ENCODE measurements around the gene RPL37. TPM values are rescaled to one million over a fixed set of nuclear protein-coding genes. Genes with fewer than 3 reads are reported as not detected.
"Not testable (repeated sequence)": the region's sequence is repeated elsewhere in the genome, so short reads cannot be mapped to it uniquely, and the experiment has no call there.

Gene RPL37
- total RNA-seq, 1 donor from 2014 or later: 2,223 TPM

- Mint-ChIP-seq H3K27ac (peak overlapping the region; percentile 0), H3K9me3 (no peaks in the 10 kb centered on the region), H3K4me3 (no peak overlapping the region), H3K27me3 (no peaks in the 10 kb centered on the region), H3K4me1 (peaks cover 34% of the 10 kb centered on the region), H3K36me3 (ENCODE audit: low read depth) (peaks cover 85% of the 10 kb centered on the region)
- ChIA-PET POLR2A (interaction anchor here (1.4 kb wide), 1 partner anchor 31 kb away, joined by 3 read pairs; the partner anchor contains the start of gene PRKAA1), CTCF (no interaction called here)
- no peak for TF ChIP-seq CTCF (IDR thresholded peaks at IDR 0.05)
- no peak for ATAC-seq (ENCODE audit: low read depth)
- DNase-seq: no peak
- intact Hi-C loops (cut with micrococcal nuclease): no loop called here
Observed at GRCh38 chr5:40828690-40829661, 6.0 kb downstream of the RPL37 start.

GRCh38 chr5:40828021-40828631 is 6.9 kb downstream of the RPL37 start:
- H3K4me3 Mint-ChIP-seq: no peak overlapping the region
- ChIA-PET POLR2A (no interaction called here), CTCF (no interaction called here)
- ATAC-seq (ENCODE audit: low read depth) (no peak), DNase-seq (no peak)
- intact Hi-C loops (cut with micrococcal nuclease): no loop called here
- H3K27ac Mint-ChIP-seq: no peak overlapping the region
- no peaks in the 10 kb centered on the region for H3K27me3 Mint-ChIP-seq
- no peaks in the 10 kb centered on the region for H3K9me3 Mint-ChIP-seq
- no peak for TF ChIP-seq CTCF (IDR thresholded peaks at IDR 0.05)
- H3K4me1 Mint-ChIP-seq: peaks cover 26% of the 10 kb centered on the region
- peaks cover 77% of the 10 kb centered on the region for H3K36me3 Mint-ChIP-seq (ENCODE audit: low read depth)

GRCh38 chr5:40827188-40827977 is 7.6 kb downstream of the RPL37 start:
- Mint-ChIP-seq H3K36me3 (ENCODE audit: low read depth) (peaks cover 69% of the 10 kb centered on the region), H3K27me3 (no peaks in the 10 kb centered on the region), H3K27ac (no peak overlapping the region), H3K4me1 (peaks cover 18% of the 10 kb centered on the region), H3K4me3 (no peak overlapping the region), H3K9me3 (no peaks in the 10 kb centered on the region)
- POLR2A ChIA-PET: no interaction called here
- CTCF ChIA-PET: no interaction called here
- TF ChIP-seq CTCF (IDR thresholded peaks at IDR 0.05): no peak
- DNase-seq: no peak
- intact Hi-C loops (cut with micrococcal nuclease): no loop called here
- no peak for ATAC-seq (ENCODE audit: low read depth)

GRCh38 chr5:40826489-40827187 is 8.4 kb downstream of the RPL37 start:
- intact Hi-C loops (cut with micrococcal nuclease): no loop called here
- DNase-seq: no peak
- peaks cover 62% of the 10 kb centered on the region for H3K36me3 Mint-ChIP-seq (ENCODE audit: low read depth)
- no peak for TF ChIP-seq CTCF (IDR thresholded peaks at IDR 0.05)
- H3K27me3 Mint-ChIP-seq: no peaks in the 10 kb centered on the region
- H3K9me3 Mint-ChIP-seq: no peaks in the 10 kb centered on the region
- POLR2A ChIA-PET: interaction anchor here (1.2 to 1.4 kb wide), 2 partner anchors 9 to 19 kb away, joined by 4 to 6 read pairs; partner anchors contain the start of gene RPL37
- peaks cover 11% of the 10 kb centered on the region for H3K4me1 Mint-ChIP-seq
- no peak overlapping the region for H3K27ac Mint-ChIP-seq
- CTCF ChIA-PET: no interaction called here
- H3K4me3 Mint-ChIP-seq: no peak overlapping the region
- no peak for ATAC-seq (ENCODE audit: low read depth)

- POLR2A ChIA-PET: interaction anchor here (1.2 to 1.4 kb wide), 2 partner anchors 10 to 18 kb away, joined by 4 to 6 read pairs; partner anchors contain the start of gene RPL37
- H3K27me3 Mint-ChIP-seq, CTCF ChIA-PET: not testable (repeated sequence)
Observed at GRCh38 chr5:40825461-40826043, 9.5 kb downstream of the RPL37 start.

More at GRCh38 chr5:40825461-40826043, 9.5 kb downstream of the RPL37 start:
- DNase-seq; H3K9me3 Mint-ChIP-seq; ATAC-seq (ENCODE audit: low read depth); H3K27ac Mint-ChIP-seq; H3K4me1 Mint-ChIP-seq; intact Hi-C loops (cut with micrococcal nuclease); H3K4me3 Mint-ChIP-seq: not testable (repeated sequence)
- H3K36me3 Mint-ChIP-seq (ENCODE audit: low read depth): peaks cover 51% of the 10 kb centered on the region
